CD4-positive, alpha-beta T cell (primary cell): ENCODE results near the gene PLCD1. TPM values are rescaled to one million over a fixed set of nuclear protein-coding genes. Genes with fewer than 3 reads are reported as not detected.

ENCODE experiments used
- ATAC-seq: fragments of 200-7000 bp; cut with Tn5 transposase; one replicate; pipeline ENCODE4 v1.10.0; 2022; ENCODE audit warnings: mild to moderate bottlenecking; ENCODE audit not compliant: poor library complexity
- CTCF ChIA-PET: fragments of 350-600 bp; sonication (Branson Sonifier 250); formaldehyde crosslinking; loops from one replicate; lab custom pipeline; 2021; ENCODE audit warnings: antibody characterized with exemption, inconsistent platforms; lab: Charles Lee
- POLR2A ChIA-PET: fragments of 350-600 bp; sonication (Branson Sonifier 250); formaldehyde crosslinking; loops from one replicate; lab custom pipeline; 2021; ENCODE audit warnings: antibody characterized with exemption, inconsistent platforms; lab: Charles Lee
- DNase-seq, 14 experiments: peaks; one replicate each; pipeline ENCODE4 v3.0.0-alpha.2; 2013 to 2020; ENCODE audit warnings: mixed read lengths in 2 of 14
- H3K27ac ChIP-seq, 2 donors: one replicate each; pipeline versions ENCODE4 v1.5.1 to v1.7.0; 2013; ENCODE audit warnings: low read length in 2 of 2, low read depth in 1 of 2, mild to moderate bottlenecking in 1 of 2
- H3K27me3 ChIP-seq, 2 experiments: 1 replicate in 1 of 2; 2 replicates in 1 of 2; pipeline versions ENCODE4 v1.6.1 to v1.7.0; 2013; ENCODE audit warnings: low read length in 2 of 2, control low read depth in 1 of 2, mild to moderate bottlenecking in 1 of 2, moderate library complexity in 1 of 2; ENCODE audit not compliant: insufficient read depth in 2 of 2, control insufficient read depth in 1 of 2
- H3K36me3 ChIP-seq: one replicate; pipeline ENCODE4 v1.6.1; 2013; ENCODE audit warnings: low read length, control low read depth; ENCODE audit not compliant: insufficient read depth
- H3K4me1 ChIP-seq: one replicate; pipeline ENCODE4 v1.6.1; 2013; ENCODE audit warnings: low read length, control low read depth; ENCODE audit not compliant: insufficient read depth
- H3K4me3 ChIP-seq: one replicate; pipeline ENCODE4 v1.5.1; 2013; ENCODE audit warnings: mild to moderate bottlenecking, low read length, moderate library complexity
- H3K9me3 ChIP-seq, 2 experiments: 1 replicate in 1 of 2; 2 replicates in 1 of 2; pipeline versions ENCODE4 v1.6.1 to v1.7.0; 2013; ENCODE audit warnings: low read length in 2 of 2, mild to moderate bottlenecking in 2 of 2, control low read depth in 1 of 2, moderate library complexity in 1 of 2; ENCODE audit not compliant: control insufficient read depth in 1 of 2, insufficient read depth in 1 of 2
- H3K27ac Mint-ChIP-seq: one replicate; pipeline ENCODE4 v1.8.0; 2020; ENCODE audit warnings: mixed read lengths
- H3K27me3 Mint-ChIP-seq: one replicate; pipeline ENCODE4 v1.8.0; 2021; ENCODE audit warnings: mixed read lengths
- H3K36me3 Mint-ChIP-seq: one replicate; pipeline ENCODE4 v1.8.0; 2021; ENCODE audit warnings: low read depth, mixed read lengths
- H3K4me1 Mint-ChIP-seq: one replicate; pipeline ENCODE4 v1.8.0; 2021; ENCODE audit warnings: low read depth, mixed read lengths
- H3K4me3 Mint-ChIP-seq: one replicate; pipeline ENCODE4 v1.8.0; 2020; ENCODE audit warnings: mild to moderate bottlenecking, mixed read lengths
- H3K9me3 Mint-ChIP-seq: one replicate; pipeline ENCODE4 v1.8.0; 2020; ENCODE audit warnings: mixed read lengths
- CTCF ChIP-seq: fragments of 200-600 bp; IDR thresholded peaks from one replicate; pipeline ENCODE4 v1.8.0; 2022; ENCODE audit warnings: antibody characterized with exemption, mild to moderate bottlenecking
- intact Hi-C, 2 experiments: fragments of 100-400 bp; cut with DNase I in 1 of 2; cut with micrococcal nuclease in 1 of 2; formaldehyde crosslinking; loops; one replicate each; pipeline versions ENCODE4 v1.15.1 to v1.9.0; 2023 to 2025; cut with DNase I, micrococcal nuclease
- total RNA-seq, 174 experiments: library from RNA in 2 of 174; stranded (reverse) in 2 of 174; gene quantifications; one replicate each; pipeline ENCODE4 v1.2.3 and lab custom pipeline; 2021 to 2026

PLCD1 gene
- total RNA-seq, 2 experiments from 2014 or later: 67.0 to 69.8 TPM

GRCh38 chr3:38022301-38022700 lies 7.1 kb downstream of the PLCD1 start:
- no peak for ATAC-seq
- Mint-ChIP-seq H3K4me3 (no peak overlapping the region), H3K4me1 (peaks cover 43% of the 10 kb centered on the region), H3K27ac (peak overlapping the region; percentile 89), H3K27me3 (no peaks in the 10 kb centered on the region), H3K9me3 (no peaks in the 10 kb centered on the region), H3K36me3 (peaks cover 37% of the 10 kb centered on the region)
- peaks cover 45% of the 10 kb centered on the region for H3K4me1 ChIP-seq
- intact Hi-C loops: no loop called here
- H3K27me3 ChIP-seq: no peaks in the 10 kb centered on the region
- ChIA-PET POLR2A (interaction anchor here (1.0 to 1.4 kb wide), 4 partner anchors 17 to 143 kb away, joined by 3 to 5 read pairs (median 4); partner anchors contain the start of gene OXSR1), CTCF (interaction anchor here (0.8 to 1.8 kb wide), 2 partner anchors 10 to 47 kb away, joined by 3 to 7 read pairs; no protein-coding TSS in a partner anchor)
- H3K9me3 ChIP-seq: peaks cover 0 to 11% of the 10 kb centered on the region in 2 experiments
- H3K36me3 ChIP-seq: peaks cover 26% of the 10 kb centered on the region
- H3K4me3 ChIP-seq: no peak overlapping the region
- no peak for TF ChIP-seq CTCF
- DNase-seq: peak in 1 of 14 experiments; percentile 17
- peak overlapping the region in 1 of 2 donors; percentile 31 for H3K27ac ChIP-seq

- H3K4me1 ChIP-seq: peaks cover 41% of the 10 kb centered on the region
- peaks cover 5 to 22% of the 10 kb centered on the region in 2 experiments for H3K9me3 ChIP-seq
- no peak overlapping the region for H3K27ac ChIP-seq
- H3K27ac Mint-ChIP-seq: peak overlapping the region; percentile 89
- DNase-seq (peak in 1 of 14 experiments; percentile 10), ATAC-seq (no peak)
- TF ChIP-seq CTCF: no peak
- POLR2A ChIA-PET: interaction anchor here (1.2 to 1.4 kb wide), 2 partner anchors 24 to 144 kb away, joined by 3 to 5 read pairs; partner anchors contain the start of gene OXSR1
- H3K36me3 Mint-ChIP-seq: peaks cover 48% of the 10 kb centered on the region
- no peak overlapping the region for H3K4me3 Mint-ChIP-seq
- peaks cover 42% of the 10 kb centered on the region for H3K4me1 Mint-ChIP-seq
- intact Hi-C loops: no loop called here
- H3K27me3 ChIP-seq: no peaks in the 10 kb centered on the region
- no peak overlapping the region for H3K4me3 ChIP-seq
- H3K9me3 Mint-ChIP-seq: no peaks in the 10 kb centered on the region
- CTCF ChIA-PET: interaction anchor here (1.8 kb wide), 1 partner anchor 8 kb away, joined by 7 read pairs; no protein-coding TSS in a partner anchor
- H3K36me3 ChIP-seq: peaks cover 37% of the 10 kb centered on the region
- H3K27me3 Mint-ChIP-seq: no peaks in the 10 kb centered on the region
Observed at GRCh38 chr3:38021196-38021595, 8.2 kb downstream of the PLCD1 start.

GRCh38 chr3:38020342-38020726 lies 9.1 kb downstream of the PLCD1 start:
- H3K27ac Mint-ChIP-seq: peak overlapping the region; percentile 89
- H3K27ac ChIP-seq: no peak overlapping the region
- no peaks in the 10 kb centered on the region for H3K27me3 ChIP-seq
- H3K4me1 Mint-ChIP-seq: peaks cover 35% of the 10 kb centered on the region
- ATAC-seq (no peak), DNase-seq (peak in 1 of 14 experiments; percentile 1)
- ChIA-PET POLR2A (interaction anchor here (0.5 kb wide), 1 partner anchor 20 kb away, joined by 3 read pairs; no protein-coding TSS in a partner anchor), CTCF (no interaction called here)
- H3K9me3 ChIP-seq: peaks cover 7 to 23% of the 10 kb centered on the region in 2 experiments
- no peak for TF ChIP-seq CTCF
- intact Hi-C loops: no loop called here
- H3K4me3 Mint-ChIP-seq: peak overlapping the region; percentile 62
- H3K36me3 ChIP-seq: peaks cover 46% of the 10 kb centered on the region
- peaks cover 57% of the 10 kb centered on the region for H3K36me3 Mint-ChIP-seq
- no peaks in the 10 kb centered on the region for H3K9me3 Mint-ChIP-seq
- peaks cover 32% of the 10 kb centered on the region for H3K4me1 ChIP-seq
- H3K4me3 ChIP-seq: no peak overlapping the region
- no peaks in the 10 kb centered on the region for H3K27me3 Mint-ChIP-seq
